NB4 (cell line): ENCODE measurements around the gene PLEKHG3.

Experiments used
- DNase-seq: peaks from one replicate; pipeline ENCODE4 v3.0.0; 2010; ENCODE audit warnings: low read depth
- H3K4me3 ChIP-seq: one replicate; pipeline ENCODE4 v1.5.1; 2011; ENCODE audit warnings: mild to moderate bottlenecking, low read depth, low read length, moderate library complexity
- CTCF ChIP-seq: IDR thresholded peaks from one replicate; pipeline ENCODE4 v1.5.1; 2012; ENCODE audit warnings: low read depth, low read length
- MAX ChIP-seq: IDR thresholded peaks from 2 replicates; pipeline ENCODE4 v1.6.1; 2011; ENCODE audit warnings: low read depth, low read length
- MYC ChIP-seq: IDR thresholded peaks from 2 replicates; pipeline ENCODE4 v1.6.1; 2011; ENCODE audit warnings: low read depth, low read length
- POLR2A ChIP-seq: IDR thresholded peaks from 2 replicates; pipeline ENCODE4 v1.6.1; 2011; ENCODE audit warnings: mild to moderate bottlenecking; ENCODE audit not compliant: insufficient read length; ENCODE audit errors: extremely low read depth

The PLEKHG3 gene

GRCh38 chr14:64765740-64766302 is 61.6 kb downstream of the PLEKHG3 start:
- no peak overlapping the region for H3K4me3 ChIP-seq
- no peak for DNase-seq
- no peak for TF ChIP-seq MYC
- no peak for TF ChIP-seq CTCF
- TF ChIP-seq MAX = no peak
- no peak for TF ChIP-seq POLR2A

- H3K4me3 ChIP-seq = no peak overlapping the region
- no peak for DNase-seq
- TF ChIP-seq MYC (no peak), POLR2A (no peak), CTCF (no peak), MAX (no peak)
These were observed 62.4 kb downstream of the PLEKHG3 start for GRCh38 chr14:64766430-64767151.

GRCh38 chr14:64767215-64767964 is 63.2 kb downstream of the PLEKHG3 start:
- DNase-seq = no peak
- TF ChIP-seq MAX (no peak), CTCF (no peak), MYC (no peak), POLR2A (no peak)
- H3K4me3 ChIP-seq = no peak overlapping the region

GRCh38 chr14:64768401-64769095 is 64.3 kb downstream of the PLEKHG3 start:
- no peak overlapping the region for H3K4me3 ChIP-seq
- no peak for DNase-seq
- no peak for TF ChIP-seq CTCF
- TF ChIP-seq MAX = no peak
- no peak for TF ChIP-seq POLR2A
- no peak for TF ChIP-seq MYC

- no peak for DNase-seq
- TF ChIP-seq MAX = no peak
- no peak overlapping the region for H3K4me3 ChIP-seq
These were observed 65.1 kb downstream of the PLEKHG3 start for GRCh38 chr14:64769096-64770020.
